NCI-H1105 treated with DMSO at 0.1 percent for 48 hours (cell line): ENCODE data around the gene NR2F1-AS1.
"Not testable (repeated sequence)": the region's sequence is repeated elsewhere in the genome, so short reads cannot be mapped to it uniquely, and the experiment has no call there.

Source experiments
- DNase-seq: peaks from one replicate; lab custom pipeline; 2025; lab: John Stamatoyannopoulos, UW

NR2F1-AS1 gene

GRCh38 chr5:93519740-93520139, 61.3 kb downstream of the NR2F1-AS1 start:
- no peak for DNase-seq

GRCh38 chr5:93517828-93518227, 63.2 kb downstream of the NR2F1-AS1 start:
- DNase-seq, result no peak

DNA sequence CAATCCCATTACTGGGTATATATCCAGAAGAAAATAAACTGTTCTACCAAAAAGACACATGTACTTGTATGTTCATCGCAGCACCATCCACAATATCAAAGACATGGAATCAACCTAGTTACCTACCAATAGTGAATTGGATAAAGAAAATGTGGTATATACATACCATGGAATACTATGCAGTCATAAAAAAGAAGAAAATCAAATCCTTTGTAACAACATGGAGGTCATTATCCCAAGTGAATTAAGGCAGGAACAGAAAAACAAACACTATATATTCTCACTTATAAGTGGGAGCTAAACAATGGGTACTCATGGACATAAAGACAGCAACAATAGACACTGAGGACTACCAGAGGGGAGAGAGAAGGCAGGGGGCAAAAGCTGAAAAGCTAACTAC, 67.7 kb downstream of the NR2F1-AS1 start:
- no peak for DNase-seq

GRCh38 chr5:93512799-93513198, 68.2 kb downstream of the NR2F1-AS1 start:
- no peak for DNase-seq

GRCh38 chr5:93511445-93511844, 69.6 kb downstream of the NR2F1-AS1 start:
- no peak for DNase-seq

- no peak for DNase-seq
These were observed 70.2 kb downstream of the NR2F1-AS1 start for GRCh38 chr5:93510626-93511380.

GRCh38 chr5:93505553-93505952, 75.5 kb downstream of the NR2F1-AS1 start:
- not testable (repeated sequence) for DNase-seq

DNA sequence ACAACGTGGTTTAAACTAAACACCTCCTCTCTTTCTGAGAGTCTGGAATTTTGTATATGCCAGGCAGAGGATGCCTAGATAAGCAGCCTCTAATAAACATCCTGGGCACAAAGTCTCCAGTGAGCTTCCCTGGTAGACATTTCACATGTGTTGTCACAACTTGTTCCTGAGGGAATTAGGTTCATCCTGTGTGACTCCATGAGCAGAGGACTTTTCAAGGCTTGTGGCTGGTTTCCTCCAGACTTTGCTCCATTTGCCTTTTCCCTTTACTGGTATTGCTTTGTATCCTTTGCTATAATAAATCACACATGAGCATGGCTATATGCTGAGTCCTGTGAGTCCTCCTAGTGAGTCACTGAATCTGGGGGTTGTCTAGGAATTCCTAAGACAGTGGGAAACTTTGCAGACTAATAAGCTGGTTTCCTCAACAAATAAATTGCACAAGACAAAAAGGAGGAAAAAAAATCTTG, 77.4 kb downstream of the NR2F1-AS1 start:
- DNase-seq, result no peak

- no peak for DNase-seq
These were observed 83.9 kb downstream of the NR2F1-AS1 start for GRCh38 chr5:93497096-93497495.

DNA sequence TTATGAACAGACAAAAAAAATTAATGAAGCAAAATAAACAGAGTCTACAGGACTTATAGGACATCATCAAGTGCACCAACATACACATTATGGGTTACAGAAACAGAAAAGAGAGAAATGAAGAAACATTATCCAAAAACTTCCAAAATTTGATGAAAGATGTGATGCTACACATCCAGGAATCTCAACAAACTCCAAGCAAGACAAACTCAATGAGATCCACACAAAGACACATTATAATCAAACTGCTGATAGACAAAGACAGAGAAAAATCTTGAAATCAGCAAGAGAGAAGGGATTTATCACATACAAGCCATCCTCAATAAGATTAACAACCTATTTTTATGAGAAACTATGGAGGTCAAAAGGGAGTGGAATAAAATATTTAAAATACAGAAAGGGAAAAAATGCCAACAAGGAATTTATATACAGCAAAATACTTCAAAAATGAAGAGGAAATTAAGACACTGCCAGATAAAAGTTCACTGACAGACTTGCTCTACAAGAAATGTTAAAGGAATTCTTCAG, 101.0 kb downstream of the NR2F1-AS1 start:
- no peak for DNase-seq

GRCh38 chr5:93477816-93478215, 103.2 kb downstream of the NR2F1-AS1 start:
- DNase-seq, result no peak

DNA sequence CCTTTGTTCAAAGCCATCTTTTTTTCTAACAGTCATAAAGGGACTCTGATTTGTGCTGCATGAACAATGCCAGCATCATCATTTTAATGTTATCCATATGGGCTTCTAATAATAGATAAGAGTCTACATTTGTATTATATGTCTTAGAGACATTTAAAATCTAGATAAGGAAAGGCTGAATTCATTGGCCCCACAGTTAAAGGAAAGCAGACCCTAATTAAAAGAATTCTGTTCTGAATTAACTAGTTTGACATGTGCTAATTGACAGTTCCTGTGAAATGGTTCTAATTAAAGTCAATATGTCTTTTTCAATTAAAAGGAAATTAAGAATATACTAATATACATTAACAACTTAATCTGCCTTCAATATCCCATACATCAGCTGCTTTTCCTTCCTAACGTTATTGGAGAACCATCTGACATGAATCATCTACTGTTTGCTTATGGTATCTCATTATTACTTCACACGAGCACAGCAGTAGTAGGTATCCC, 104.7 kb downstream of the NR2F1-AS1 start:
- DNase-seq, result no peak

GRCh38 chr5:93462916-93463315, 118.1 kb downstream of the NR2F1-AS1 start:
- DNase-seq, result no peak

- DNase-seq, result no peak
These were observed 119.3 kb downstream of the NR2F1-AS1 start for GRCh38 chr5:93461756-93462155.

DNA sequence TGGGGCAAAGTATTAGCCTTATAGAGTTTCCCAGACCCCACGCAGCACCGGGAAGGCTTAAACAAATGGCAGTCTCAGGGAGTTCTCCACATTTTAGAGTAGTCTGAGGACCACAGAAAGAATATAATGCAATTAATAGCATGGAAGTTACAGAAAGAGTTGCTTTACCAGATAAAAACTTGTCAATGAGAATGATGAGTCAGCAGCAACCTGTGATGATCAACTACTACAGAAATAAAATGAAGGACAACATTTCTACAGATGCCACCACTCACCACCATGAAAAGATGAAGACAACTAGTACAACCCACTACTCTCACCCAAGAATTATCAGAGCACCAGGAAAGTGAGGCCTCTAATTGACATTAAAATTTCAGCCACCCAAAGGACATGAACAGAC, 120.7 kb downstream of the NR2F1-AS1 start:
- no peak for DNase-seq

GRCh38 chr5:93456796-93457195, 124.2 kb downstream of the NR2F1-AS1 start:
- not testable (repeated sequence) for DNase-seq

DNA sequence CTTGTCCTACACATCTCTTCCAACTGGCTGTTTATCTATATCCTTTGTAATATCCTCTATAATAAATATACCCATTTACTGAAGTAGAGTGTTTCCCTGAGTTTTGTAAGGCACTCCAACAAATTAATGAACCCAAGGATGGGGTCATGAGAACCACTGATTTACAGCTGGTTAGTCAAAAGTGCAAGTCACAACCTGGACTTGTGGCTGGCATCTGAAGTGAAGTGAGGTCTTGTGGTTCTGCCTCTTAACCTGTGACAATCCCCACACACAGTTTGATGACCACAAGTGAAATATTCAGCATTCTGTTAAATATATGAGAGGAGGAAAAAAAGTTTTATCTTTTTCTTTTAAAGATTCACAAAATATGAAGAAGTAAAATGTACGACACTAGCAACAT, 126.1 kb downstream of the NR2F1-AS1 start:
- no peak for DNase-seq

DNA sequence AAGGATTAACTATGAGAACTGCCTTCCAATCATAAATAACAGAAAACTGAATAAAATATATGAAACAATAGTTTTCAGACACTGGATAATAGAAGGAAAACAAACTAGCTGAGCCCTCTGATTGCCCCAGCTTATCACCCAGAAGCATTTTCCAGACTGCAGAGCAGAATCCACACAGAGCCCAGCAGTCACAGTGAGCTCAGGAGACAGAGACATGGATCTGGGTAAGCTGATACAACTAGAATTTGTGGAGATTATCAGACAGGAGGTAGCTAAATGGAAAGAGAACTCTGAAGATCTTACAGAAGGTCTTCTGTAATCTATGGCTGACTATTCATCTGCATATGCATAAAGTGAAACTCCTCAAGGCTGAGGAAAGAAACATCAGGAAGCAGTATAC, 128.8 kb downstream of the NR2F1-AS1 start:
- DNase-seq, result no peak

GRCh38 chr5:93438124-93438523, 142.9 kb downstream of the NR2F1-AS1 start:
- DNase-seq, result no peak

- DNase-seq, result no peak
These were observed 144.9 kb downstream of the NR2F1-AS1 start for GRCh38 chr5:93436083-93436482.

GRCh38 chr5:93433422-93433821, 147.6 kb downstream of the NR2F1-AS1 start:
- DNase-seq, result no peak

DNA sequence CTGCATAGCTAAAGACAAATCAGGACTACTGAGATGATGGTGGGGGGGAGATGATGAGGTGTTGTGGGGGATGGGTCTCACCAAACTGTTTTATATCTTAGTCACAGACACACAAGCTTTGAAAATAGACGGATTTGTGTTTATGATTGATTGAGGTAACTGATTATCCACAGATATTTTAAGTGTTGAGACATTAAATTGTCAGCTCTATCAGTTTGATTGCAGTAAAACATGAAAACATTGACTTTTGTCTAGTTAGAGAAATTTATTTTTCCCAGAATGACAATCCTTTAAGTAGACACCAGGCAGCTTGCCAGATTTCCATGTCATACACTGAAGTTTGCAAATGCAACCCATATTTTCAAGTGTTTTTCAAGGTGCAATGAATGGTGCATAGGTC, 149.8 kb downstream of the NR2F1-AS1 start:
- peak; percentile 42 for DNase-seq

DNA sequence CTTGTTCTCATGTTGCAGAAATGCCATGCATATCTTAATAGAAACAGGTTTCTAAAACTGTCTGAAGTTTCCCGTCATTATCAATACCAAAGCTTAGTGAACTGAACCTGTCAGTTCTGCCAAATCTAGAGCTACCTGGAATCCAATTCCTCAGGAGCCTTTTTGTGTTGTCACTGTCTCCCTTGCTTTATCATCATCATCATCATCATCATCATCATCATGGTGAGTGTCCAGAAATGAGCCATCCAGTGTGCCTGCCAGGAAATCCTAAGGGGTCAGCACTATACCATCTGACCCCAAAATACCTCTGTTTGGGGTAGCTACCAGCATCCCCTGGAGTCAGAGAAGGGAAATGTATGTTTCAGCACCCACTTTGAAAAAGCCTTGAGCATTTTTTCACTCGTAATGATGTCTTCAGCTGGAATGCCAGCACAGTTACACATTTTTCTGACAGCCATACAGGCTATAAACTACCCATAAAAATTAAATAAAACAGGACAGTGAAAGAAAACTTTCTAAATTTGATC, 150.3 kb downstream of the NR2F1-AS1 start:
- DNase-seq, result no peak
